ENCODE data around the gene EML5.
"Not testable (repeated sequence)": the region's sequence is repeated elsewhere in the genome, so short reads cannot be mapped to it uniquely, and the experiment has no call there.

EML5 gene

DNA sequence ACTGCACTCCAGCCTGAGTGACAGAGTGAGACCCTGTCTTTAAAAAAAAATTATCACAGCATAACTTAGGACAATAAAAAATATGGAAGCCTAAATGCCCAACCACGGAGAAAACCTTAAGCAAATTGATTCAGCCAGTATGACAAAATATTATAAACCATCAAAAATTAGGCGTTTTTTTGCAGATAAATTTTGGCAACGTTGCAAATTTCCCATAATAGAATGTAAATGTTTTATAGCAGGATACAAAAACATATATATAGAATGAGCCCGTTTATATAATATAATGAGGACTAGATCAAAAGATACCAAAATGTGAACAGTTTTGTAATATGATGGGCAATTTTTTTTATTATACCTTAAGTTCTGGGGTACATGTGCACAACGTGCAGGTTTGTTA lies 6.8 kb upstream of the EML5 start:
- no peak for DNase-seq

DNA sequence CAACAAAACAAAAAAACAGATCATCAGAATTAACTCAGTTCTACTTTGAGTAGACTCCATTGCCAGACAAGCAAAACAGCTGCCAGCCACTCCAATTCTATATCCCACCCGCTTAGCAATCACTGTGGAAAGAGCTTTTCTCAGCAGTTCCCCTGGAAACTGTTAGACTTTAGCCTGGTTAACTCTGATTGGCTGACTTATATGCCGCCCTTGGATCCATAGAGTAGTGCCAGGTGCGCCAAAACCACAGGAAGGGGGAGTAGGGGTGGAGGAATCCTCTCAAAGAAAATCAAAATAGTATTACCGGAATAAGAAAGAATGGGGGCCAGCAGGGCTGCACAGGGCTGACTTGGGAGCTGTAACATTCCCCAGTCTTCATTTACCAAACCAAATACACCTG lies 5.4 kb upstream of the EML5 start:
- no peak for DNase-seq

GRCh38 chr14:88793259-88793625 lies 489 bp upstream of the EML5 start:
- no peak for DNase-seq

DNA sequence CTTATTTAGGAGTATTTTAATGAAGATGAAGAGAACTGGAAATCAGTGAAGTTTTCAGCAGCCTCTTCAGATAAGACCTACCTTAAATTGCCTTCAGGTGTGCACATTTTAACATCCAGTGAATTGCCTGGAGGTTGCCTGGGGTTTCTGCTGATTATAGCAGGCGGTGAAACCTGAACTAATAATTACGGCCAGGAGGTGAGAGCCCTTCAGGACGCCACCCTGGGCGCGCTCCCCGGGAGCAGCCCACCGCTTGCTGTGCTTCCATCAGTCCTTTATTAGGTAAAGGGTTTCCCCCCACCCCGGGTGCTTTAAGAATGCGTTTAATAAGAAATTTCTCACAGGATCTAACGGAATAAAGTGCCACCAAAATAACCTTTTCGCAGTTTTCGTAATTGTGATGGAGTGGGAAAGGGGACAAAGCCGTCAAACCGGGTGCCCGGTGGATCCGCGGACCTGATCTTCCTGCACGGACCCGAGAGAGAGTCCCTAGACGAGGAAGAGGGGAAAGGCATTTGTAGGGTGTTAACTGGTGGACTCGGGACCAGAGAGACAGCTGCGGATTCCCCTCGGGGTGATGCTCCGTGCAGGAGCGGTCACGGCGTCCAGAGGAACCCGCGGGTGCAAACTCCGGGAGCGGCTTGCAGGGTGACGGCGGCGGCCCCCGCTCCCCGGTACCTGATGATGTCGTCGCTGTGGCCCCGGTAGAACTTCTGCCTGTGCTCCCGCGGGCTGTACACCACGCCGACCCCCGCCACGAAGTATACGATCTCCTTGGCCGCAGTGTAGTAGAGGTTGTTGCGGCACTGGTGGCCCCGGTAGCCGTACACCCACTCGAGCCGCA lies 902 bp downstream of the EML5 start:
- DNase-seq, result peak in 1 of 2 donors; percentile 3

GRCh38 chr14:88791252-88791621 lies 1.5 kb downstream of the EML5 start:
- no peak for DNase-seq

- no peak for DNase-seq
Measured at GRCh38 chr14:88790501-88791251, 2.1 kb downstream of the EML5 start.

DNA sequence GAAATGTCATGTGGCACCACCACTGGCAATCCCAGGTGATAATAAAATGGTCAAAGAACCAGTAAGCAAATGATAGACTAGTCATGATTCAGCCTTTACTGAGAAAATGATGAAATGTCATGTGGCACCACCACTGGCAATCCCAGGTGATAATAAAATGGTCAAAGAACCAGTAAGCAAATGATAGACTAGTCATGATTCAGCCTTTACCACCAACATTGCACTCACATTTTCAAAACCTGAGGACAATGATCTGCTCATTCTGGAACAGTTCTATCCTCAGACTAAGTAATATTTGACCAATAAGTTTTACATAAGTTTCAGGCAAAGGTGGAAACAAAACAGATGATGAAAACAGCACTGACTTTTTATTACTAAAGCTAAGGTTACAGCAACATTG lies 3.2 kb downstream of the EML5 start:
- not testable (repeated sequence) for DNase-seq

DNA sequence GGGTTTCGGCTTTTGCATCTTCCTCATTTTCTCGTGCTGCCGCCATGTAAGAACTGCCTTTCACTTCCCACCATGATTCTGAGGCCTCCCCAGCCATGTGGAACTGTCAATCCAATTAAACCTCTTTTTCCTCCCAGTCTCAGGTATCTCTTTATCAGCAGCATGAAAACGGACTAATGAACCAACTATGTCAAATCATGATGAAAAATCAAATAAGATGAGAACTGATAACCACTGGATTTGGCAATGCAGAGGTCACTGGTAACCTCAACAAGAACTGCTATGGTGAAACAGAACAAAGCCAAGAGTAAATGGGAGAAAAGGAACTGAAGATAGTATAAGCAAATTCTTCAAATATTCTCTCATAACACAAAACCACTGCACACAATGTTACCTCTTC lies 6.0 kb downstream of the EML5 start:
- DNase-seq, result no peak

DNA sequence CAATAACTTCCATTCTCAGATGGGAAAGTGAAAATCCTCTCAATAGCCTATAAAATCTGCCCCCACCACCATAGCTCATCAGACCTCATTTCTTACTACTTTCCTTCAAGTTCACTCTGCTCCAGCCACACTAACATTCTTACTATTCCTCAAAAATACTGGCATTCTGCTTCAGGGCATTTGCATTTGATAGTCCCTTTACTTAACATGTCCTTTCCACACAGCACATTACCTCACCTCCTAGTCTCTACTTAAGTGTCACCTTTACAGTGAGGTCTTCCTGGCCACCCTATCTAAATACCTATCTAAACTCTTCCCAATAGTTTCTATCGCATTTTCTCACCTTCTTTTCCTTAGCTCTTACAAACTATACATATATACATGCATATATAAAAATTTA lies 6.8 kb downstream of the EML5 start:
- no peak for DNase-seq

GRCh38 chr14:88775532-88775931 lies 17.2 kb downstream of the EML5 start:
- DNase-seq, result no peak

GRCh38 chr14:88770736-88771135 lies 22.0 kb downstream of the EML5 start:
- DNase-seq, result no peak

DNA sequence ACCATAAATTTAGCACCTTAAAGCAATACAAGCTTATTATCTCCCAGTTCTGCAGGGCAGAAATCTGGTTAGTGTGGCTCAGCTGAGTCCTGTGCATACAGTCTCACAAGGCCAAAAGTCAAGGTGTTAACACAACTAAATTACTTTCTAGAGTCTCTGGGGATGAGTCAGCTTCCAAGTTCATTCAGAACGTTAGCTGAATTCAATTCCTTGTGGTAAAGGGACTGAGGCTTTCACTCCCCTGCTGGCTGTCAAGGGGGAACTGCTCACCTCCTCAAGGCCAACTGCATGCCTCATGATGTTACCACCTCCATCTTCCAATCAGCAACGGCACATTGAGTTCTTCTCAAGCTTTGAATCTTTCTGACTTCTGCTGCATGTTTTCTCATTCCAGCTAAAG lies 27.6 kb downstream of the EML5 start:
- no peak for DNase-seq

DNA sequence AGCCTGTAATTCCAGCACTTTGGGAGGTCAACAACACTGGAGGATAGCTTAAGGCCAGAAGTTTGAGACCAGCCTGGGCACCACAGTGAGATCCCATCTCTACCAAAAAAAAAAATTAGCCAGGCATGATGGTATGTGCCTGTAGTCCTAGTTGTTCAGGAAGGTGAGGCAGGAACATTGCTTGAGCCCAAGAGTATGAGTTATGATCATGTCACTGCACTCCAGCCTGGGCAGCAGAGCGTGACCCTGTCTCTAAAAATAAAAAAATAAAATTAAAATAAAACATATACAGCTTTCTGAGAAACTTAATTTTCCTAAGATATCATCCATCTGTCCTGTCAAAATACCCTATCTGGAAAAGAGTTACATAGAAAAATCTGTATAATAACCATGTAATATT lies 38.9 kb downstream of the EML5 start:
- DNase-seq, result no peak

DNA sequence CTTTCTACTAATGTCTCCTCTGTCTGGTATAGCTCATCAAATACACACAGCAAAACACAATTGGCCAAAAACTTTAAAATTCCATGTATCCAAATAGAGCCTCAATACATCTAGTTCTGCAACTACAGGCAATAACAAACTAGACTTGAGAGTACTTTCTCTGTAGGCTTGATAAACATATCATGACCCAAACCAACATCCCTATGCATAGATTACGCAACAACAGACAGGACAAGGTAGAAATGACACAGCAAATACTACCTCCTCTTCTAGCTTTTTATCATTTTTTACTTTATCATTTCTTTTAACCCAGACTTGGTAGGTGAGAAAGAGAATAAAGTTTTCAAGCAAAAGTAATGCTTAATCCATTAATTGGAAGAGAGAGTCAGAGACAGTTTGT lies 41.8 kb downstream of the EML5 start:
- no peak for DNase-seq

DNA sequence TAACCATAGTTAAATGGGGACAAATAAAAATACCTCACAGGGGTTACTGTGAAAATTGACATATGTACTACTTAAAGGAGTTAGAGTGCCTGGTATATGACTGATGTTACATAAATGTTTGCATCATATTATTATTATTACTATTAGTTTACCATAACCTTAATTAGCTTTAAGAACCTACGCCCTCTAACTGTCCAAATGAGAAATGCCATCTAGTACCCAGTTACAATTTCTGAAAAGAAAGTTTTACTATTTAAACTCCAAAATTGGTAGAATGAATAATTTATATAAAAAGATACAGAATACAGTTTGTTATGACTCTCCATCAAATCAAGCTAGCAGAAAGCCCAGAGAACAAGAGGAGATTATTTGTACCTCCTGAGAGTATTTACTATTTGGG lies 42.3 kb downstream of the EML5 start:
- DNase-seq, result no peak

DNA sequence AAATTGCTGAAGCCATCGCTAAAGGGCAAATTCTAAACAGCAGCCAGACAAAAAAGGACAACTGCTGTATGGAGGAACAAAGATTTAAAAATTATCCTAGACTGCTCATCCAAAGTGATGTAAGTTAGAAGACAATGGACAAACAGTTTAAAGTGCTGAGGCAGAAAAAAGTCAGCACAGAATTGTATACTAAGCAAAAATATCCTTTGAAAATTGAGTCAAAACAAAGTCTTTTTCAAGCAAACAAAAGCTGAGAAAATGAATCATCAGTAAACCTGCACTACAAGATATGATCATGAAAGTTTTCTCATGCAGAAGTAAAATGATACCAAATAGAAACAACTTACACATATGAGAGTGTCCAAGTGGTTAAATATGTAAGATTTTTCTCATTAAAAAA lies 43.6 kb downstream of the EML5 start:
- DNase-seq, result no peak

- no peak for DNase-seq
Measured at GRCh38 chr14:88748288-88748687, 44.5 kb downstream of the EML5 start.

DNA sequence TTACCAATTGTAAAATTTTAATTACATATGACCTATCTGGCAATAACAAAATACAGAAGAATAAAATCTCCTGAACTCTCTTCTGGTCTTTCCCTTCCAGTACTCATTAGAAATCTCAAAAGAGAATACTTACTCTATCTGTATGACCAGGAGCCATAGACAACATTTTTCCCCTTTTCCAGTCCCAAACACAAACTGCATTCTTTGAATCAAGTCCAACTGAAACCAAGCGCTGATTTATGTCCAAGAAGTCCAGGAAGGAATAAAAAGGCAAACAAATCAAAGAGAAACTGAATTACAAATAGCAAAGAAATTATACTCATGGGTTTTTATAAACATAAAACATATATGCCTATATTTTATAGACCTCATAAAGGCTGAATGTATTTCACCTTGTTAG lies 46.7 kb downstream of the EML5 start:
- no peak for DNase-seq

GRCh38 chr14:88737245-88737644 lies 55.5 kb downstream of the EML5 start:
- DNase-seq, result no peak

- DNase-seq, result no peak
Measured at GRCh38 chr14:88733121-88733520, 59.6 kb downstream of the EML5 start.

GRCh38 chr14:88729159-88729558 lies 63.6 kb downstream of the EML5 start:
- DNase-seq, result no peak

DNA sequence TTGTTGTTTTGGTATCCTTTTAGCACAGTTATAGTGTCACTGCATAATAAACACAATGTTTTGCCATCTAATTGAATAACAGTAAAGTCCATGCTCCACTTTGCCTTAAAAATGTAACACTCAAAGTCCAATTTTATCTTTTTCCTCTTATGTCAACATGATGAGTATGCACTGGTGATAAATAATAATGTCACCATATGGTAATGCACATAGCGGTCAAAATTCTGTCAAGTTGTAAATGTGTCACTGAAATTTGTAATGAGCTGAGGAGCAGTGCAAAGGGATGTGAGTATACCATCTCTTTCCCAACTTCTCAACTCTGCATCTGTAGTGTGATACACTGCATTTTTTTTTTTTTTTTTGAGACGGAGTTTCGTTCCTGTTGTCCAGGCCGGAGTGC lies 65.7 kb downstream of the EML5 start:
- no peak for DNase-seq

GRCh38 chr14:88710709-88711108 lies 82.0 kb downstream of the EML5 start:
- no peak for DNase-seq

DNA sequence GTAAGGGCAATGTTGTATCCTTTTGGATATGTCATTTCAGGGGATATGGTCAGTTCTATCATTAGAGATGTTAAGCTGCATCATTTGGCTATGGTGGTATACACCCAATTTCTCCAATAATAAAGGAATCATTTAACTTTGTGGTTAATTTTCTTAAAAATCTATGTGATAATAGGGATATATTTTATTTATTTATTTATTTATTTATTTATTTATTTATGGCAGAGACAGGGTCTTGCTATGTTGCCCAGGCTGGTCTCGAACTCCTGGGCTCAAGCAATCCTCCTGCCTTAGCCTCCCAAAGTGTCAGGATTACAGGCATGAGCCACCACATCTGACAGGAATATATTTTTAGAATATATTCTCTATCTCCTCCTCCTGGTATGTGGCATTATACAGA lies 85.7 kb downstream of the EML5 start:
- no peak for DNase-seq

DNA sequence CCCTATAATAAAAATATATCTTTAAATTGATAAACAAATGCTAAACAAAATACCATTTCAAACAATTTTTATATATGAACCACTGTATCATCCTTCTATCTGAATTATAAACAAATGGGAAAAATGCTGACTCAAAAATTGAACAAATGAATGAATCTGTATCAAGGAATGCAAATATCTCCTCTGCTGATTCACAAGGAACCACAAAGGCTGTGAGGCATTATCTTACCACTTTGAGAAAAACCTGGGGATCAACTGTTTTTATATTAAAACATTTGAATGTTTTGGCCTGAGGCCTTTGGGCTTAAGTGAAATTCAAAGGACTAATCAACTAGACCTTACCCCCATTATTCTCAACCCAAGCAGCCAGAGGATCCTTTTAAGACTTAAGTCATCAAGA lies 86.3 kb downstream of the EML5 start:
- DNase-seq, result no peak
